Stimulated activated CD4-positive, alpha-beta T cell treated with anti-CD3 and anti-CD28 coated beads, Interleukin-1b, Interleukin-23, amount 100 ng/mL, for 48 hours (primary cell): ENCODE data around the gene SEH1L.
"Not testable (repeated sequence)": the region's sequence is repeated elsewhere in the genome, so short reads cannot be mapped to it uniquely, and the experiment has no call there.

ENCODE experiments used
- DNase-seq: peaks from one replicate; pipeline ENCODE4 v3.0.0-alpha.2; 2020

Gene SEH1L

GRCh38 chr18:12997330-12997729 is 49.5 kb downstream of the SEH1L start:
- not testable (repeated sequence) for DNase-seq

GRCh38 chr18:12998332-12999060 is 50.7 kb downstream of the SEH1L start:
- no peak for DNase-seq

GRCh38 chr18:13003466-13003896 is 55.7 kb downstream of the SEH1L start:
- DNase-seq: peak; percentile 19

GRCh38 chr18:13004396-13004795 is 56.6 kb downstream of the SEH1L start:
- DNase-seq: no peak

- no peak for DNase-seq
Observed at GRCh38 chr18:13005289-13005688, 57.5 kb downstream of the SEH1L start.

- no peak for DNase-seq
Observed at GRCh38 chr18:13006531-13007247, 58.9 kb downstream of the SEH1L start.

GRCh38 chr18:13007248-13007560 is 59.4 kb downstream of the SEH1L start:
- DNase-seq: no peak

GRCh38 chr18:13011719-13012118 is 63.9 kb downstream of the SEH1L start:
- DNase-seq: no peak

- DNase-seq: no peak
Observed at GRCh38 chr18:13014232-13014631, 66.4 kb downstream of the SEH1L start.

GRCh38 chr18:13014818-13015217 is 67.0 kb downstream of the SEH1L start:
- DNase-seq: no peak

GRCh38 chr18:13017247-13017875 is 69.5 kb downstream of the SEH1L start:
- DNase-seq: no peak

- DNase-seq: no peak
Observed at GRCh38 chr18:13018374-13018773, 70.6 kb downstream of the SEH1L start.

GRCh38 chr18:13019301-13019700 is 71.5 kb downstream of the SEH1L start:
- no peak for DNase-seq

GRCh38 chr18:13022644-13023043 is 74.8 kb downstream of the SEH1L start:
- no peak for DNase-seq

GRCh38 chr18:13025233-13025632 is 77.4 kb downstream of the SEH1L start:
- DNase-seq: no peak

- no peak for DNase-seq
Observed at GRCh38 chr18:13026583-13027270, 78.9 kb downstream of the SEH1L start.

GRCh38 chr18:13028869-13029268 is 81.1 kb downstream of the SEH1L start:
- no peak for DNase-seq

GRCh38 chr18:13032173-13032572 is 84.4 kb downstream of the SEH1L start:
- no peak for DNase-seq

- DNase-seq: no peak
Observed at GRCh38 chr18:13035249-13035914, 87.6 kb downstream of the SEH1L start.

GRCh38 chr18:13036622-13037320 is 89.0 kb downstream of the SEH1L start:
- DNase-seq: no peak
